ENCODE results near the gene KDM5B. TPM values are rescaled to one million over a fixed set of nuclear protein-coding genes. Genes with fewer than 3 reads are reported as not detected.
A peak's percentile ranks its signal among the peaks of the same experiment; 100 is the strongest.

KDM5B gene
- total RNA-seq: 312 and 316 TPM in 2 replicates
- long read RNA-seq, full-length matches to known transcripts: 92 of 515 reads
- long read RNA-seq, partial matches to known transcripts: 397 of 515 reads
- long read RNA-seq, other reads (novel, unspliced or antisense): 26 of 515 reads

DNA sequence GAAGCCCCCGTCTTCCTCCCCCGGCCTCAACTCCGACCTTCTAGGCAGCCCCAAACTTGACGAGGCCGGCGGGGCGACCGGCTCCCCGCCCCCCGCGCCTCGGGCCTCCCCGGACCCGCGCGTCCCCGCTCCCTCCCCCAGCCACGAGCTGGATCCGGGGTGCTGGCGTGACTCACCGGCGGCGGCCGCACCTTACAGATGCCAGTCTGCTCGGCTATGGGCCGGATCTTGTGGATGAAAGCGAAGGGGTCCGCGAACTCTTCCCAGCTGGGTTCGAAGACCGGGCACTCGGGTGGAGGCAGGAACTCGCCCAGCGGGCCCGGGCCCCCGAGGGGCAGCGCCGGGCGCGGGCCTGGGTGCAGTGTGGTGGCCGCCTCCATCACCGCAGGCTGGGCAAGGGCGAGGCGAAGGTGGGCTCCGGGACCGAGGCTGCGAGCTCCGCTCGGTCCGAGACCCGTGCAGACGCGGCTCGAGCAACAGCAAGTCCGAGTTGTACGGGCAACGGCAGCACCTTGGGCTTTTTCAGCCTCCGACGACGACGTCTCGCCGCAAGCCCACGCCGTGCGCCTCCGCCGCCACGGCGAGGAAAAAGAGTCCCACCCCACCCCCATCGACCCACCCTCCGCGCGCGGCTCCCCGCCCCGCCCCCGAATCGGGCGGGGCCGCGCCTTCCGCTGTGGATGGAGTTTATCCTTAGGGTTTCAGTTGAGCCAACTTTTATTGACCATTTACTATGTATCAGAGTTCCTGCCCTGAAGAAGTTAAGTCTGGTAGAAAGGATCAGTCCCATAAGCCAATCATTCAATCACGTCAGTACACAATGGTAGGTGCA lies at the start of gene KDM5B:
Gene KDM5B (minus strand): TSS at position 496 of the 832 bp plus-strand sequence. CDS start 116 bp downstream, at position 380.
- H3K27me3 Mint-ChIP-seq: peaks cover 15% of the 10 kb centered on the region
- peak within 1 kb of the TSS; percentile 92 for H3K4me3 Mint-ChIP-seq (ENCODE audit: low read depth)
- no peaks in the 10 kb centered on the region for H3K36me3 Mint-ChIP-seq (ENCODE audit: insufficient read depth)
- TF ChIP-seq, protein P1, sequence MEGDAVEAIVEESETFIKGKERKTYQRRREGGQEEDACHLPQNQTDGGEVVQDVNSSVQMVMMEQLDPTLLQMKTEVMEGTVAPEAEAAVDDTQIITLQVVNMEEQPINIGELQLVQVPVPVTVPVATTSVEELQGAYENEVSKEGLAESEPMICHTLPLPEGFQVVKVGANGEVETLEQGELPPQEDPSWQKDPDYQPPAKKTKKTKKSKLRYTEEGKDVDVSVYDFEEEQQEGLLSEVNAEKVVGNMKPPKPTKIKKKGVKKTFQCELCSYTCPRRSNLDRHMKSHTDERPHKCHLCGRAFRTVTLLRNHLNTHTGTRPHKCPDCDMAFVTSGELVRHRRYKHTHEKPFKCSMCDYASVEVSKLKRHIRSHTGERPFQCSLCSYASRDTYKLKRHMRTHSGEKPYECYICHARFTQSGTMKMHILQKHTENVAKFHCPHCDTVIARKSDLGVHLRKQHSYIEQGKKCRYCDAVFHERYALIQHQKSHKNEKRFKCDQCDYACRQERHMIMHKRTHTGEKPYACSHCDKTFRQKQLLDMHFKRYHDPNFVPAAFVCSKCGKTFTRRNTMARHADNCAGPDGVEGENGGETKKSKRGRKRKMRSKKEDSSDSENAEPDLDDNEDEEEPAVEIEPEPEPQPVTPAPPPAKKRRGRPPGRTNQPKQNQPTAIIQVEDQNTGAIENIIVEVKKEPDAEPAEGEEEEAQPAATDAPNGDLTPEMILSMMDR (IDR thresholded peaks at IDR 0.05; ENCODE audit: unreplicated experiment): no peak
- no peaks in the 10 kb centered on the region for H3K9me3 Mint-ChIP-seq (ENCODE audit: low read depth)
- peak; percentile 52 for DNase-seq (ENCODE audit: low spot score, unreplicated experiment)
- H3K4me1 Mint-ChIP-seq (ENCODE audit: low read depth): peaks cover 24% of the 10 kb centered on the region
- peak within 1 kb of the TSS; percentile 93 for H3K27ac Mint-ChIP-seq

DNA sequence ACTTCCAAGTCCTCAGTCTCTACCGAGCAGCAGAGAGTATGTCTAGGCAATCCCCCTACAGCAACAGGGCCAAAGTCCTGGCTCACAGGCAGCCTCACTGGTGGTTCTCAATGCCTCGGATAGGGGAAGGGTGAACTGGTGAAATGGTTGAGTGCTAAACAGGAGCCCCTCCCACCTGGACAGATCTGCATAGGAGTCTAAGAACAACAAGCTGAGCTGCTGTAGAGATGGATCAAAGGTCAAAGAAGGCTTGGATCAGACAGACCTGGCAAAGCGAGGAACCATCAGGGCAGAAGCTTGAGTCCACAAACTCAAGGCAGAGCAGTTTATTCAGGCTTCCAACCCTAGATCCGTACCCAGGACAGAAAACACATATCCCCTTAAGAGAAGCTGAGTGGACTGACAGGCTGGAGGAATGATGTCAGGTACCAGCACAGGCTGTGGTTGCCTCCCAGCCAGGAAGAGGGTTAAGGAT lies 49.0 kb upstream of the KDM5B start:
- peak overlapping the region; percentile 77 for H3K27ac Mint-ChIP-seq
- H3K27me3 Mint-ChIP-seq: no peaks in the 10 kb centered on the region
- TF ChIP-seq, protein P1 (IDR thresholded peaks at IDR 0.05; ENCODE audit: unreplicated experiment): no peak
- H3K9me3 Mint-ChIP-seq (ENCODE audit: low read depth): no peaks in the 10 kb centered on the region
- DNase-seq (ENCODE audit: low spot score, unreplicated experiment): no peak
- H3K36me3 Mint-ChIP-seq (ENCODE audit: insufficient read depth): peaks cover 22% of the 10 kb centered on the region
- no peak overlapping the region for H3K4me3 Mint-ChIP-seq (ENCODE audit: low read depth)
- peaks cover 15% of the 10 kb centered on the region for H3K4me1 Mint-ChIP-seq (ENCODE audit: low read depth)

- H3K36me3 Mint-ChIP-seq (ENCODE audit: insufficient read depth): peaks cover 22% of the 10 kb centered on the region
- H3K4me3 Mint-ChIP-seq (ENCODE audit: low read depth): no peak overlapping the region
- H3K27ac Mint-ChIP-seq: no peak overlapping the region
Observed at GRCh38 chr1:202856014-202856413, 47.8 kb upstream of the KDM5B start.

DNA sequence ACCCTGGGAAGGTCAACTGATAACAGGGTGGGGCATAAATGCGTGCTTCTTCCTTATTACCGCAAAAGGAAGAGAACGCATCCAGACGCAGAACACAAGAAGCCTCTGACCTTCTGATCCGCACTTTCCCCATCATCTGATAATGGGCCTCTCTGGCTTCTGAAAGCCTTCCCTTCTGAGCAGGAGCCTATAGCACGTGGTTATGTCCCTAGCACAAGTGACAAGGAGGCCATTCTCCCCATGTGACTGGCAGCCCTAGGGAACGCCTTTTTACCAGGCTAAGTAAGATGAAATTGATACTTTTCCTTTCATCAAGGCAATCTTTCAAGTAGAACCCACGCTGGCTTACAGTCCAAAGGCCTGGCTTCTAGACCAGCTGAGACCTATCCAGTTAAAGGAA lies 46.6 kb upstream of the KDM5B start:
- peaks cover 22% of the 10 kb centered on the region for H3K36me3 Mint-ChIP-seq (ENCODE audit: insufficient read depth)
- H3K27ac Mint-ChIP-seq: no peak overlapping the region
- H3K27me3 Mint-ChIP-seq: no peaks in the 10 kb centered on the region

More at GRCh38 chr1:202856014-202856413, 47.8 kb upstream of the KDM5B start:
- no peak for DNase-seq (ENCODE audit: low spot score, unreplicated experiment)
- TF ChIP-seq, protein P1 (IDR thresholded peaks at IDR 0.05; ENCODE audit: unreplicated experiment): no peak
- Mint-ChIP-seq H3K27me3 (no peaks in the 10 kb centered on the region), H3K4me1 (ENCODE audit: low read depth) (peaks cover 13% of the 10 kb centered on the region), H3K9me3 (ENCODE audit: low read depth) (no peaks in the 10 kb centered on the region)

More for the DNA sequence above, 46.6 kb upstream of the KDM5B start:
- DNase-seq (ENCODE audit: low spot score, unreplicated experiment): no peak
- Mint-ChIP-seq H3K4me3 (ENCODE audit: low read depth) (no peak overlapping the region), H3K4me1 (ENCODE audit: low read depth) (peaks cover 9% of the 10 kb centered on the region), H3K9me3 (ENCODE audit: low read depth) (no peaks in the 10 kb centered on the region)
- TF ChIP-seq, protein P1 (IDR thresholded peaks at IDR 0.05; ENCODE audit: unreplicated experiment): no peak
